HEK293 (cell line): ENCODE measurements around the gene ANKH.

Experiments used
- CTCF ChIA-PET: fragments of 350-600 bp; formaldehyde crosslinking; extraction: SDS; loops from one replicate; lab custom pipeline; 2021; ENCODE audit warnings: antibody characterized with exemption; lab: Yijun Ruan, JAX
- POLR2A ChIA-PET: fragments of 300-600 bp; formaldehyde crosslinking; extraction: SDS; loops from one replicate; lab custom pipeline; 2020; ENCODE audit warnings: antibody characterized with exemption, inconsistent platforms; lab: Yijun Ruan, JAX
- H3K27ac ChIP-seq: fragments of 200-500 bp; sonication (Bioruptor generic); 2 replicates; pipeline ENCODE4 v1.5.1; 2014; ENCODE audit warnings: low read depth, low read length, control low read depth, inconsistent platforms; ENCODE audit errors: extremely low read depth
- H3K36me3 ChIP-seq, 2 experiments: fragments of 200-500 bp in 1 of 2; sonication (Bioruptor generic) in 1 of 2; 1 replicate in 1 of 2; 2 replicates in 1 of 2; pipeline ENCODE4 v1.5.1; 2014 to 2017; ENCODE audit warnings: inconsistent platforms in 2 of 2, low read length in 2 of 2; ENCODE audit not compliant: control insufficient read depth in 2 of 2, insufficient read depth in 1 of 2
- H3K4me1 ChIP-seq: fragments of 200-500 bp; sonication (Bioruptor generic); 2 replicates; pipeline ENCODE4 v1.5.1; 2014; ENCODE audit warnings: mild to moderate bottlenecking, low read length, inconsistent platforms; ENCODE audit not compliant: control insufficient read depth, insufficient read depth
- H3K4me3 ChIP-seq: 2 replicates; pipeline ENCODE4 v1.5.1; 2011; ENCODE audit warnings: low read depth, mild to moderate bottlenecking, control low read depth, low read length, moderate library complexity
- H3K9me3 ChIP-seq: fragments of 200-500 bp; sonication (Bioruptor generic); 2 replicates; pipeline ENCODE4 v1.5.1; 2014; ENCODE audit warnings: low read depth, low read length, inconsistent platforms; ENCODE audit not compliant: control insufficient read depth, insufficient read depth
- EGR2 ChIP-seq: fragments of 450-650 bp; formaldehyde crosslinking; IDR thresholded peaks from 2 replicates; pipeline ENCODE4 v1.5.1; 2016; ENCODE audit warnings: low read depth, missing biosample characterization, missing genetic modification characterization
- TRIM28 ChIP-seq: IDR thresholded peaks from 2 replicates; pipeline ENCODE4 v1.6.1; 2011; ENCODE audit warnings: low read length, control low read depth, borderline replicate concordance
- ZNF132 ChIP-seq: fragments of 450-650 bp; formaldehyde crosslinking; IDR thresholded peaks from 2 replicates; pipeline ENCODE4 v1.5.1; 2017; ENCODE audit warnings: missing biosample characterization, missing genetic modification characterization, borderline replicate concordance
- ZNF202 ChIP-seq: fragments of 450-650 bp; formaldehyde crosslinking; IDR thresholded peaks from 2 replicates; pipeline ENCODE4 v1.5.1; 2016; ENCODE audit warnings: missing biosample characterization, missing genetic modification characterization, borderline replicate concordance
- ZNF214 ChIP-seq: fragments of 450-650 bp; formaldehyde crosslinking; IDR thresholded peaks from 2 replicates; pipeline ENCODE4 v1.5.1; 2017; ENCODE audit warnings: missing biosample characterization, mild to moderate bottlenecking, missing genetic modification characterization, borderline replicate concordance
- ZNF350 ChIP-seq: fragments of 450-650 bp; formaldehyde crosslinking; IDR thresholded peaks from 2 replicates; pipeline ENCODE4 v1.5.0; 2017; ENCODE audit warnings: missing biosample characterization, mild to moderate bottlenecking, missing genetic modification characterization
- ZNF48 ChIP-seq: fragments of 450-650 bp; formaldehyde crosslinking; IDR thresholded peaks from 2 replicates; pipeline ENCODE4 v1.5.1; 2016; ENCODE audit warnings: missing biosample characterization, missing genetic modification characterization
- ZNF529 ChIP-seq: fragments of 450-650 bp; formaldehyde crosslinking; IDR thresholded peaks from 2 replicates; pipeline ENCODE4 v1.5.1; 2017; ENCODE audit warnings: missing genetic modification characterization, missing biosample characterization; ENCODE audit not compliant: insufficient replicate concordance
- ZNF555 ChIP-seq: fragments of 450-650 bp; formaldehyde crosslinking; conservative IDR thresholded peaks from 2 replicates; pipeline ENCODE4 v1.5.1; 2017; ENCODE audit warnings: missing biosample characterization, mild to moderate bottlenecking, missing genetic modification characterization, inconsistent platforms
- ZNF571 ChIP-seq: fragments of 450-650 bp; formaldehyde crosslinking; IDR thresholded peaks from 2 replicates; pipeline ENCODE4 v1.5.0; 2017; ENCODE audit warnings: missing biosample characterization, missing genetic modification characterization
- ZNF658 ChIP-seq: fragments of 450-650 bp; formaldehyde crosslinking; IDR thresholded peaks from 2 replicates; pipeline ENCODE4; 2016; ENCODE audit warnings: missing biosample characterization, missing genetic modification characterization
- ZSCAN30 ChIP-seq: fragments of 450-650 bp; IDR thresholded peaks from 2 replicates; pipeline ENCODE4 v1.5.1; 2018; ENCODE audit warnings: missing biosample characterization, mild to moderate bottlenecking, missing genetic modification characterization, moderate library complexity
- TF ChIP-seq, protein P1 (sequence below): fragments of 450-650 bp; IDR thresholded peaks from 2 replicates; pipeline ENCODE4 v1.5.1; 2018; ENCODE audit warnings: missing biosample characterization, mild to moderate bottlenecking, missing genetic modification characterization
- TF ChIP-seq, protein P2 (sequence below): fragments of 450-650 bp; formaldehyde crosslinking; IDR thresholded peaks from 2 replicates; pipeline ENCODE4 v1.5.1; 2017; ENCODE audit warnings: missing biosample characterization, missing genetic modification characterization
- TF ChIP-seq, protein P3 (sequence below): fragments of 450-650 bp; formaldehyde crosslinking; IDR thresholded peaks from 2 replicates; pipeline ENCODE4 v1.5.1; 2017; ENCODE audit warnings: missing biosample characterization, missing genetic modification characterization

Gene ANKH

DNA sequence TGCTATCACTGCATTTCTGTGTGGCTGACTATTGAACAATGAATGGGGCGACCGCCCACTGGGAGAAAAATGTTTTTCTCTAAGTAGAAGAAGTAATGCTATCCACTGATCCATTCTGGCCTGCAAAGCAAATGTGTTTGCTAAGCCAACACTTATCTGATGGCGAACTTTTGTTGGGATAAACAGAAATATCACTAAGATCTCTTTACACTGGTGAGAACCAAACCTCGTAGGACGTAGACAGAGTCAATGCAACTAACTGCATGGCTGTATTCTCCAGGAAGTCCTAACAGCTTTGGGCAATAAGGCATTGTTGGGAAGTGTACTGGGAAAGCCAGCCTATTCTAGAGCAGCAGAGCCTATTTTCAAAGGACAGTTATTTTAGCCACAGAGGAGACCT is 77.7 kb downstream of the ANKH start:
- Histone ChIP-seq H3K36me3 (no peaks in the 10 kb centered on the region), H3K27ac (no peak overlapping the region), H3K4me3 (no peak overlapping the region), H3K9me3 (no peaks in the 10 kb centered on the region)
- POLR2A ChIA-PET, result no interaction called here
- CTCF ChIA-PET, result no interaction called here
- TF ChIP-seq ZNF350 (no peak), ZNF48 (tag by site-specific recombination) (no peak), ZSCAN30 (tag by site-specific recombination) (no peak)
- TF ChIP-seq, all 188 proteins: peak for 0
- H3K4me1 ChIP-seq, result no peaks in the 10 kb centered on the region

DNA sequence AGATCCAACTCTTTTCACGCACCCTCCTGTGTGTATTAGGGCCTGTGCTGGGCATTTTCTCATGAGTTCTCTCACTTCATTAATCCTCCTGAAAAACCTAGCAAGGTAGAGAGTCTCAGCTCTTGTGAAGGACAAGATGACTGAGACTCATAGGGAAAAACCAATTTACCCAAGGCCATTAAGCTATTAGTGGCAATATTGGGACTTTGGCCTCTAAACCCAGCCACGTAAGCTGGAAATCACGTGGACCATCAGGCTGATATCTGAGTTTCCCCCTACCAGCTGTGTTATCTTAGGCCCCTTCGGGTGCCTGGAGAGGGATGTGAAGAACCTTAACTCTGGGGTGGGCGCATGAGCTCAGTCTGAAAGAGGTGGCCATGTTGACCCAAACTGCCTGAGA is 80.7 kb downstream of the ANKH start:
- Histone ChIP-seq H3K36me3 (no peaks in the 10 kb centered on the region), H3K9me3 (no peaks in the 10 kb centered on the region)
- TF ChIP-seq TRIM28 (no peak), ZNF529 (tag by site-specific recombination) (no peak), ZNF555 (tag by site-specific recombination) (no peak), ZNF571 (no peak), ZNF132 (tag by site-specific recombination) (no peak), ZNF202 (tag by site-specific recombination) (no peak), EGR2 (tag by site-specific recombination) (no peak), ZNF658 (no peak), ZNF48 (tag by site-specific recombination) (no peak)
- TF ChIP-seq, protein P1, sequence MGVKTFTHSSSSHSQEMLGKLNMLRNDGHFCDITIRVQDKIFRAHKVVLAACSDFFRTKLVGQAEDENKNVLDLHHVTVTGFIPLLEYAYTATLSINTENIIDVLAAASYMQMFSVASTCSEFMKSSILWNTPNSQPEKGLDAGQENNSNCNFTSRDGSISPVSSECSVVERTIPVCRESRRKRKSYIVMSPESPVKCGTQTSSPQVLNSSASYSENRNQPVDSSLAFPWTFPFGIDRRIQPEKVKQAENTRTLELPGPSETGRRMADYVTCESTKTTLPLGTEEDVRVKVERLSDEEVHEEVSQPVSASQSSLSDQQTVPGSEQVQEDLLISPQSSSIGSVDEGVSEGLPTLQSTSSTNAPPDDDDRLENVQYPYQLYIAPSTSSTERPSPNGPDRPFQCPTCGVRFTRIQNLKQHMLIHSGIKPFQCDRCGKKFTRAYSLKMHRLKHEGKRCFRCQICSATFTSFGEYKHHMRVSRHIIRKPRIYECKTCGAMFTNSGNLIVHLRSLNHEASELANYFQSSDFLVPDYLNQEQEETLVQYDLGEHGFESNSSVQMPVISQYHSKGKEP (tag by site-specific recombination), result no peak
- TF ChIP-seq, protein P2, sequence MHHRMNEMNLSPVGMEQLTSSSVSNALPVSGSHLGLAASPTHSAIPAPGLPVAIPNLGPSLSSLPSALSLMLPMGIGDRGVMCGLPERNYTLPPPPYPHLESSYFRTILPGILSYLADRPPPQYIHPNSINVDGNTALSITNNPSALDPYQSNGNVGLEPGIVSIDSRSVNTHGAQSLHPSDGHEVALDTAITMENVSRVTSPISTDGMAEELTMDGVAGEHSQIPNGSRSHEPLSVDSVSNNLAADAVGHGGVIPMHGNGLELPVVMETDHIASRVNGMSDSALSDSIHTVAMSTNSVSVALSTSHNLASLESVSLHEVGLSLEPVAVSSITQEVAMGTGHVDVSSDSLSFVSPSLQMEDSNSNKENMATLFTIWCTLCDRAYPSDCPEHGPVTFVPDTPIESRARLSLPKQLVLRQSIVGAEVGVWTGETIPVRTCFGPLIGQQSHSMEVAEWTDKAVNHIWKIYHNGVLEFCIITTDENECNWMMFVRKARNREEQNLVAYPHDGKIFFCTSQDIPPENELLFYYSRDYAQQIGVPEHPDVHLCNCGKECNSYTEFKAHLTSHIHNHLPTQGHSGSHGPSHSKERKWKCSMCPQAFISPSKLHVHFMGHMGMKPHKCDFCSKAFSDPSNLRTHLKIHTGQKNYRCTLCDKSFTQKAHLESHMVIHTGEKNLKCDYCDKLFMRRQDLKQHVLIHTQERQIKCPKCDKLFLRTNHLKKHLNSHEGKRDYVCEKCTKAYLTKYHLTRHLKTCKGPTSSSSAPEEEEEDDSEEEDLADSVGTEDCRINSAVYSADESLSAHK (tag by site-specific recombination), result no peak
- TF ChIP-seq, all 188 proteins: peak for 0
- no peak overlapping the region for H3K27ac ChIP-seq
- H3K4me3 ChIP-seq, result no peak overlapping the region
- H3K4me1 ChIP-seq, result no peaks in the 10 kb centered on the region
- POLR2A ChIA-PET, result no interaction called here
- CTCF ChIA-PET, result interaction anchor here (1.7 kb wide), 1 partner anchor 63 kb away, joined by 5 read pairs; no protein-coding TSS in a partner anchor

DNA sequence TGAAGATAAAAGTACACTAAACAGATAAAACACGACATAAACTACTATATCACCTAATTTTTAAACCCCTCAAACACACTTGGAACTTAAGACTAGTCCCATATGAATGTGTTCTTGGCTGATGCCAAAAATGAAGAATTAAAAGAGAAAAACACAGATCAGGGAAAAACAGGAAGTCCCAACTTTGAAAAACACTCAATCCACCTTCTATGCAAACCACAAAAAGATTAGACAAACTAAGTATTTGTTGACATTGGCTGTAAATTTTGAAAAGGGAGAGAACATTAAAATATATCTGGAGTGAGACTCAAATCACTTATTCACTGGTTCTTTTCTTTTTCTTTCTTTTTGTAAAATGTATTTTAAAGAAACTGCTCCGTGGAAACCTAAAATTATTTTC is 81.4 kb downstream of the ANKH start:
- ChIA-PET POLR2A (no interaction called here), CTCF (no interaction called here)
- H3K9me3 ChIP-seq, result no peaks in the 10 kb centered on the region
- no peak overlapping the region for H3K4me3 ChIP-seq
- H3K4me1 ChIP-seq, result no peaks in the 10 kb centered on the region
- TF ChIP-seq, protein P3, sequence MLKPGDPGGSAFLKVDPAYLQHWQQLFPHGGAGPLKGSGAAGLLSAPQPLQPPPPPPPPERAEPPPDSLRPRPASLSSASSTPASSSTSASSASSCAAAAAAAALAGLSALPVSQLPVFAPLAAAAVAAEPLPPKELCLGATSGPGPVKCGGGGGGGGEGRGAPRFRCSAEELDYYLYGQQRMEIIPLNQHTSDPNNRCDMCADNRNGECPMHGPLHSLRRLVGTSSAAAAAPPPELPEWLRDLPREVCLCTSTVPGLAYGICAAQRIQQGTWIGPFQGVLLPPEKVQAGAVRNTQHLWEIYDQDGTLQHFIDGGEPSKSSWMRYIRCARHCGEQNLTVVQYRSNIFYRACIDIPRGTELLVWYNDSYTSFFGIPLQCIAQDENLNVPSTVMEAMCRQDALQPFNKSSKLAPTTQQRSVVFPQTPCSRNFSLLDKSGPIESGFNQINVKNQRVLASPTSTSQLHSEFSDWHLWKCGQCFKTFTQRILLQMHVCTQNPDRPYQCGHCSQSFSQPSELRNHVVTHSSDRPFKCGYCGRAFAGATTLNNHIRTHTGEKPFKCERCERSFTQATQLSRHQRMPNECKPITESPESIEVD (tag by site-specific recombination), result peak; percentile 29; the same call in 1 of the 2 replicates
- TF ChIP-seq ZNF214 (tag by site-specific recombination), result no peak
- no peaks in the 10 kb centered on the region for H3K36me3 ChIP-seq
- no peak overlapping the region for H3K27ac ChIP-seq
